HG03342 (cell line): ENCODE data around the gene FCRL2.
"Not testable (repeated sequence)": the region's sequence is repeated elsewhere in the genome, so short reads cannot be mapped to it uniquely, and the experiment has no call there.

Experiments
- ATAC-seq: cut with Tn5 transposase; IDR thresholded peaks from one replicate; pipeline ENCODE4 v1.9.1; 2021; ENCODE audit warnings: mild to moderate bottlenecking, moderate library complexity; ENCODE audit not compliant: unreplicated experiment

Gene FCRL2

DNA sequence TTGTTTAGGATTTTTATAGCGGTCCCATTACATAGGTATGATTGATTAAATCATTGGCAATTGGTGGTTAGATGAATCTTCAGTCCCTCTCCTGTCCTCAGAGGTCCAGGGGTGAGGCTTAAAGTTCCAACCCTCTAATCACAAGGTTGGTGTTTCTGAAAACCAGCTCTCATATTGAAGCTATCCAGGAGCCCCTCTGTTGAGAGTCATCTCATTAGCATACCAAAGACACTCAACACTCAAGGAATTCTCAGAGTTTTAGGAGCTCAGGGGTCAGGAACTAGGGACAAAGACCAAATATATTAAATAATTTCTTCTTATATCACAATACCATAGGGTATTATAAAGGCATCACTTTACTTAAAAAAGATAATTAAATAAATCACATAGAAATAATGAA lies 23.3 kb downstream of the FCRL2 start:
- ATAC-seq = no peak

DNA sequence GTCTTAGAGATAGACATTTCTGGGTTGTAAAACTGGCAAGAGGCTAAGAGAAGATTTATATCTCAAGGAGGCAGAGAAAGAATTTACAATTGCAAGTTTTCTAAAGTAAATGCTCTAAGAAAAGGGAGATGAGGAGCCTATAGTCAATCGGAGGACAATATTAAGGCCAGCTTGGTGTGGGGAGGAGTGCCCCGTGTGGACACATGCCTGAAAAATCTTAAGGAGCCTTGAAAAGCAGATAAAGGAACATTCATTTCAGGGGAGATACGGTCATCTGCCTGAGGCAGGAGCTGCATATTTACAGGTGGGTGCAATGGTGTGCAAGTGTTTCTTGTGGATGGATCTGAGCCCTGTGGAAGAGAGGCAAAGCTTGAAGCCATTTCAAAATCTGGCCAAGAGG lies 25.6 kb downstream of the FCRL2 start:
- ATAC-seq = no peak

DNA sequence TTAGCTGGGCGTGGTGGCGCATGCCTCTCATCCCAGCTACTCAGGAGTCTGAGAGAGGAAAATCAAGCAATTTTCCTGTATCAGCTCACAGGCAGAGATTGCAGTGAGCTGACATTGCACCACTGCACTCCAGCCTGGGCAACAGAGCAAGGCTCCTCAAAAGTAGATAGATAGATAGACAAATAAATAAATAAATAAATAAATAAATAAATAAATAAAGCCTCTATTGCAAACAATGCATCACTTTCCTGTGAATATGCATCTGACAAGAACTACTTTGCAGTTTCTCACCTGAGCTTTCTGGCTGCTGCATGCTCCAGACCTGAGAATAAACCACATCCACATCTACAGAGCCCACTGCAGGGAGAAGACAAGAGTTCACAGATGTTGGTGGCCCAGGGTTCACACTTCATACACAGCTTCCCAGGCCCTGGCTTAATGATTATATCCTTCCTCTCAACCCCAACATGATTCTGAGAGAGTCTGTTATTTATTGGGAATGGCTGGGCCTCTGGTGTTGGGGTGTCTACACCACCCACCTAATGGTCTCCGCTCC lies 28.6 kb downstream of the FCRL2 start:
- no peak for ATAC-seq

DNA sequence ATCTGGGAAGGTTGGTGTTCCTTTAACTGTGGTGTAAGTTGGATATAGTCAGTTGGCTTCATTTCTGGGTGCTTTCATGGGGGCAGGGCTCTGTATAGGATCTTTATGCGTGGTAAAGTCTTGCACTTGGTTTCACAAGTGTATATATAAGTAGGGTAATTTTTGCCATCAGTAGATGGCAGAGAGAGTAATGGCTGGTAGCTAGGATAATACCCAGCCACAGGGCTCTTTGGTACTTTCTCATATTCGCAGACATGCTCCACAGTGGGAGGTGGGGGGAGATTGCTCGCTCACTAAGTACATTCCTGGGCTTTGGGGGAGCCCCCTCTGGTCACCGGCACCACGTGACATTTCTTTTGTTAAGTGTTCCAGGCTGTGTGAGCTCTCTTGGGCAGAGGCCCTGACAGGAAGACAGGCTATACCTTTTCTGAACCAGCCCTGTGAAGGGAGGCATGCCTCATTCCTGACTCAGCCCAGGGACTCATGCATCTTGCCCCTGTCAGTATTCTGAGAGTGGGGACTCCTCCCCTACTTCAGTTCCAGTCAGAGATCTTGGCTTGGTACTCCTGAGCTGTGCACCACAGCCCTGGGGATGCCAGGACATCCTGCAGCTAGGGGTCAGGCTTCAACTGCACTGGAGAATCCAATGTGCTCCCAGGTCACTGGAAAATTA lies 37.6 kb downstream of the FCRL2 start:
- ATAC-seq = no peak

DNA sequence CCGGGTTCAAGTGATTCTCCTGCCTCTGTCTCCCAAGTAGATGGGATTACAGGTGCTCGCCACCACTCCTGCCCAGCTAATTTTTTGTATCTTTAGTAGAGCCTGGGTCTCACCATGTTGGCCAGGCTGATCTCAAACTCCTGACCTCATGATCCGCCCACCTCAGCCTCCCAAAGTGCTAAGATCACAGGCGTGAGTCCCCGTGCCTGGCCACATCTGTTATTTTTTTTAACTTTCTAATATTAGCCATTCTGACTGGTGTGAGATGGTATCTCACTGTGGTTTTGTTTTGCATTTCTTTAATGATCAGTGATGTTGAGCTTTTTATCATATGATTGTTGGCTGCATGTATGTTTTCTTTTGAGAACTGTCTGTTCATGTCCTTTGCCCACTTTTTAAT lies 40.9 kb downstream of the FCRL2 start:
- not testable (repeated sequence) for ATAC-seq

DNA sequence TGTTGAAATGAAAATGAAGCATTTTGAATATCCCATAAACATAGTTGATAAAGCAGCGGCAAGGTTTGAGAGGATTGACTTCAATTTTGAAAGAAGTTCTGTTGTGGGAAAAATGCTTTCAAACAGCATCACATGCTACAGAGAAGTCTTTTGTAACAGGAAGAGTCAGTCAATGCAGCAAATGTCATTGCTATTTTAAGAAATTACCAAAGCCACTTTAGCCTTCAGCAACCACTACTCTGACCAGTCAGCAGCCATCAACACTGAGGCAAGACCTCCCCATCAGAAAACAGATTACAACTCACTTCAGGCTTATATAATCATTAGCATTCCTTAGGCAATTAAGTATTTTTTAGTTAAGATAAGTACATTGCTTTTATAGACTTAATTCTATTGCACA lies 42.6 kb downstream of the FCRL2 start:
- no peak for ATAC-seq

DNA sequence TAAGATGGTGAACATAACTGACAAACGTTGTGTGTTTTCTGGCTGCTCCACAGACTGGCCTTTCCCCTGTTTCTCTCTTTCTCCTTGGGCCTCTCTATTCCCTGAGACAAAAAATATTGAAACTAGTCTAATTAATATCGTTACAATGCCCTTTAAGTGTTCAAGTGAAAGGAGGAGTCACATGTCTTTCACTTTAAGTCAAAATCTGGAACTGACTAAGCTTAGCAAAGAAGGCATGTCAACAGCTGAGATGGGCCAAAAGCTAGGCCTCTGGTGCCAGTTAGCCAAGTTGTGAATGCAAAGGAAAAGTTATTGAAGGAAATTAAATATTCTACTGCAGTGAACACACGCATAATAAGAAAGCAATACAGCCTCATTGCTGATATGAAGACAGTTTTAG lies 44.2 kb downstream of the FCRL2 start:
- no peak for ATAC-seq

DNA sequence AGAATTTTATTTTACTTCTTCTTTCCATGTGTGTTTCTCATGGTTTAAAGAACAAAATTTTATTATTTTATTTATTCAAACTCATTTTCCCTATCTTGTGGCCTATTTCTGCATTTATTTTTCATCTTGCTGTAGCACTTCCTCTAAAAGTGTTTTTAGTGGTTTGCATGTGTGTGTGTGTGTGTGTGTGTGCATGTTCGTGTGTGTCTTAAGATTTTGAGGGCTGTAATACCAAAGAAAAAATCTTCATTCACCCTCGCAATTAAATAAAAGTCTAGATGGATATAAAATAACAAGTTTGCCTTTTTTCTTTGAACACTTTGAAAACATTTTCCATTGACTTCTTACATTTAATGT lies 51.7 kb downstream of the FCRL2 start:
- ATAC-seq = no peak

DNA sequence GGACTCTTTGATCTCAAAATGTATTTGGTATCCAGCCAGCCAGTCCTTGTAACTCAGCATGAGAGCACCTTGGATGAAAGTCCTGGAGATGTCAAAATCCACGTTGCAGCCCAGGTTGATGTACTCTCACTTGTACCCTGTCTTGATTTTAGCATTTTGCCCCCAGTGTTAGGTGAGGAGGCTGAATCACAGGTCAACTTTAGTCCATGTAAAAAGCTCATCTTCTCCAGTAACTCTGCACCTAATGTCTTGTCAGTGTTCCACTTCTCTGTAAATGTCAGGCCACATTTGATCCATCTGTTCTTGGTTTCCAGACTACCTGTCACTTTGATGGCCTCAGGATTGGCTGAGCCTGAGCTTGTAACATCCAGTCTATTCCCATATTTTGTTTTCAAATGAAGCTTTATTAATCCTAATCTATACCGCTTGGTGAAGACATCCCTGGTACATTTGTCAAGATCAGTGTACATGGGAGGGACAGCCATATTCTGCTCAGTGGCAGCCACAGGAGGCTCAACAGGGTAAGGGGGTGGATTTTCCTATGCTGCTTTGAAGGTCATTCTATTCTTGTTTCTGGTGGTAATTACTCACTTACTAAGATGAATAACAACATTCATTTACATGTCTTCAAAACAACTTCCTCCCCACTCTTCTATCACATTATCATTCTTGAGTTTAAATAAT lies 52.3 kb downstream of the FCRL2 start:
- no peak for ATAC-seq

DNA sequence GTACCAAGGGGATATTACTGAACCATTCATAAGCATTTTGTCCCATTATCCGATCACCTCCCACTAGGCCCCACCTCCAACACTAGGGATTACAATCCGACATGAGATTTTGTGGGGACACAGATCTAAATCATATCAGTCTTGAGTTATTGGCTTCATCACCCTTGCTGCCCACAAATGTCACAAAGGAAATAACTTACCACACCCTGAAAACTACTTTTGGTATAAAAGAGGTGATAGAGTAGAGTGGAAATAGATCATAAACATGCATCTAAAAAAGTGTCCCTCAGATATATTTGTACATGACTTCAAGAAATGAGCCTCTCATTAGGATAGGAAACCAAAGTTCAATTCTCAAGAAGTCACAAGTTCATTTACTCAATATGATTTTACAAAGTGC lies 53.8 kb downstream of the FCRL2 start:
- ATAC-seq = no peak

DNA sequence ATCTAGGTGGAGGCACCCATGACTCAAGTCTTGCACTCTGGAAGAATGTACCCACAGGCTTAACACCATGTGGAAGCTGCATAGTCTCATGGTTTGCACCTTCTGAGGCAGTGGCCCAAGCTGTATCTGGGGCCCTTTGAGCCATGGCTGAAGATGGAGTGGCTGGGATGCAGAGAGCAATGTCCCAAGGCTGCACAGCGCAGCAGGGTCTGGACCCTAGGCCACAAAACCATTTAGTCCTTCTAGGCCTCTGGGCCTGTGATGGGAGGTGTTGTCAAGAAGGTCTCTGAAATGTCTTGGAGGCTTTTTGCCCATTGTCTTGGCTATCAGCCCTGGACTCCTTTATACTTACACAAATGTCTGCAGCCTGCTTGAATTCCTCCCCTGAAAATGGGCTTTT lies 54.9 kb downstream of the FCRL2 start:
- no peak for ATAC-seq

DNA sequence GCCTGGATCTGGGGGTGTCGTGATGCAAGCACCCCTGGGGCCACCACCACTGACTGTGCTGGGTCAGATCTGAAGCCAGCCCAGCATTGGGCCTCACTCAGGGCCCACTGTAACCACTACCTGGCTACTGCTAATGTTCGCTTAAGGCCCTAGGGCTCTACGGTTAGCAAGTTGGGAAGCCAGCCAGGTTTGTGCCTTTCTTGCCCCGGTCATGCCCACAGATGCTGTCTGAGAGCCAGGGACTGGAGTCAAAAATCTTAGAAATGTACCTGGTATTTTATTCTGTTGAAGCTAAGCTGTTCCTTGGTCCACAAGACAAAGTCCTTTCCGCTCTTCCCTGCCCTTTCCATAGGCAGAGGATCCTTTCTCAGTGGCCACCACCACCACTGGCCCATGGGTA lies 61.2 kb downstream of the FCRL2 start:
- no peak for ATAC-seq

DNA sequence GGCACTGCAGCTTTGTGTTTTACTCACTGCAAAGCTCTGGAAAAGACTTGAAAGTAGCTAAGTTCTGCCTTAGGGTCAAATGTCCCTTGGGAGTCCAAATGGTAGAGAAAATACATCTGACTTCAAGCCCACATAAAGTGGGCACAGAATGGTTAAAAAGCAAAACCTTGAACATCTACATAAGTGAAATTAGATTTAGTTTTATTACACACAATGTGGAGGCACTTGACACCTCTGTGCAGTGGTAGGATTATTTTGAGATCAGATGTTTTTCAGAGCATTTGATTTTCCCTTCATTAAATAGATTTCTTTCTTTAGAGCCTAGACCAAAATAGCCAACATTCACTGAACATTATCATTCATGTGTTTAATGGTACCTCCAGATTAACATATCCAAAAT lies 65.1 kb downstream of the FCRL2 start:
- no peak for ATAC-seq

DNA sequence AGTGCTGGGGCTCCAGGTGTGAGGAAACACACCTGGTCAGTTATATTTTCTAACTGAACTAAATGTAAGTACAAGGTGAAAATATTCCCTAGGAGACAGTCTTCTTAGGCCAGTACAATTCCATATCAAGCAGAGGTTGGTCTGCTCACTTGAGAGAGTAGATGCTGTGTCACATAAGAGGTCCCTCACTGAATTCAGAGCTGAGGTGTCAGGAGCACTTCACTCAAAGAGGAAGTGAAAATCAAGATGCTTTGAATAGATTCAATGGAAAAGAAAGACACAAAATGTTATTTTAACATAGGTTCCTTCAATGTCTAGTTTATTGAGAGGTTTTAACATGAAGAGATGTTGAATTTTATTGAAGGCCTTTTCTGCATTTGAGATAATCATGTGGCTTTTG lies 72.1 kb downstream of the FCRL2 start:
- ATAC-seq = no peak

DNA sequence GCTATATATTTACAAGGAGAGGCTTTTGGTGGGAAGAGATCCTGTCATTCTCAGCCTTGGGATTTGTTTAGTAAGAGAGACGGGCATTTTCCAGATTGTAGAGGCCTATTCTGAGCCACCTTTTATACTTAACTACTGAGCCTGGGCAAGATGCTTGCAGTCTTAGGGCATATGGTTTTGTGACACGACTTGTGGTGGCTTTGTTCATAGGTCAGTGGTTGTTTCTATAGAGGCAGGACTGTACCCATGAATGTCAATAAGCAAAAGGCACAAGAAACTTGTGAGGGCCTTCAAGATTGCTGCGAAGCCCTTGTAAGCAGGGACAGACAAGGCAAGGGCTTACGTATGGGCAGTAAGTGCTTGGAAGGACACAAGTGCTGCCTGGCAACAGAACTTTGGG lies 73.0 kb downstream of the FCRL2 start:
- no peak for ATAC-seq

DNA sequence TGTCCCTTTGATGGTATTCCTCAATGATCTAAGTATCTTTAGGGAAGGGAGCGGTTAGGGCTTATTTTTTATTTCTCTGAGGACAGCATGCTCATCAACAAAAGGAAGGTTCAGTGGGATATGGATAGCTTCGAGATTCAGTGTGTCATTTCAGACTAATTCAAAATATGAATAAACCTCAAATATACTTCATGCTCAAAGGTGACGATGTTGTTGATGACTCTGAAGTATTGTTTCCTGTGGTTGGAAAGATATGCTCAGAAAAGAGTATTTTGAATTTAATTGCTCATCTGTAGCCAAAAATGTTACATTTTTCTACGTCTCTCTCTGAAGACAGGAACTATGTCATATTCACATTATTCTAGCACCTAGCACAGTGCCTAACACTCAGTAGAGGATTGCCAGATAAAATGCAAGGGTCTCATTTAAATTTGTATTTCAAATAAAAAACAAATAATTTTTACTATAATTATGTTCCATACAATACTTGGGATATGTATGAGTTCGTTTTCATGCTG lies 74.6 kb downstream of the FCRL2 start:
- ATAC-seq = no peak

DNA sequence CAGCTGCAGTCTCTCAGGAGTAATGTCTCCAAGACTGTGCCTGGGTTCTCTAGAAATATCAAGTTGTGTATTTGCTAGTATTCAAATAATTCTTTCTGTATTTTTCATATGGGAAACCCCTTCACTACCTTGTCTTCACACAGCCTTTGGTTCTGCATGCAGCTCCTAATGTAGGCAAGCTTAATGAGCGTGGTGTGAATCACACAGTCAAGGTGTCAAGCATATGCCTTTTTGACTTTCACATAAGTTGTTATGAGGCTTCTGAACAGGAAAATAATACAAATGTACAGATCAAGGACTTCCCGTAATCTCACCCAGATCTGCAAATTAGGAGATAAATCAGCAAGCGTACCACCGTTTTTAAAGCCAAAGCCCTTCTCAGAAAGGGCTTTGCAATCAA lies 76.2 kb downstream of the FCRL2 start, which contains the start of gene FCRL3:
TSS of gene FCRL3 (minus strand) at position 38 of the 400 bp plus-strand sequence. CDS start 280 bp downstream, outside the sequence.
- ATAC-seq = no peak

DNA sequence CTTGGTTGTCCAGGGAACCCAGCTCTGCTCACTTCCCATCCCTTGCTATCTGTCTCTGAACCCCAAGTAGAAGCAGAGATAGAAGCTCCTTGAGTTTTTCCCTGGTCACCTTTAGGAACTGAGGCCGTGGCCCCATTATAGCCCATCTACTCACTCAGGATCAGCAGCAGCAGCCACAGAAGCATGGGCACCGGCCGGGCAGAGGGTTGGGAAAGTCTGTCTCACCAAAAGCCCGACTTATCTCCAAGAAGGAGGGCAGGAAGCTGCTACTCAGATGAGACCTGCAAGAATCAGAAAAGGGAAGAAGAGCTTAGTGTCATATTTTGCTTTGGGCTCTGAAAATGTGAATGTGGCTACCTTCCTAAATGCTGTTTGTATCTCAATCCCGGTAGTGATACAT lies 76.6 kb downstream of the FCRL2 start:
- ATAC-seq = no peak

DNA sequence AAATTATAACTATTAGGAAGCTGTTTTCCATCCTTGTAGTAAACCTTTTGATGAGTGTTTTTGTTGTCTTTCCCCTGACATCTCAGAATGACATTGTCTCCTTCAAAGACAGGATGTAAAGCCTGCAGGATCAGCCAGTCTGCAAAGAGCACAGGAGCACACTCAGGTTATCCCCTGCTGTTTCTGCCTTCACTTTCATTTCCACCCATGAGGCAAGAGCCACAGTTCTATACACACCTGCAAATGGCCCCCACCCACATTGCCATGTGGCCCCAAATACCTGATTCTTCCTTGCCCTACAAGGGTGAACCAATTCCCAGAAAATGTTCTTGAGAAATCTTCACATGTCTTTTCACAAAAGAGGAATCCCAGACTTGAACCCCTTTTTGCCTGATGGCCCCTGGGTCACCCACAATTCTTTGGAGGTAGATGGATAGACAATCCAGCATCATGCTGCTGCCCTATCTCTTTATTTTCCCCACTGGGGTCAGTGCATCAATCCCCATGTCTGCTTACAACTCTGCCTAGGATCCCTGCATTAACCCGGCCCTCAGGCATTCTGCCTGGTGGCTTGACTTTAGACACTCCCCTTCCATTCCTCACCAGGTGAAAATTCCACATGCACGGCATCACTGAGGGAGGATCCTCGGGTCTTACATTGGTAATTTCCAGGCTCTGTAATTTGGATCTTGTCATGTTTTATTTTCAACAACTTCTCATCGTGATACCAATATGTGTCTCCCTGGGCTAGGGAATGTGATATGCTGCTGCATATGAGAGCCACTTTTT lies 79.0 kb downstream of the FCRL2 start:
- ATAC-seq = no peak

DNA sequence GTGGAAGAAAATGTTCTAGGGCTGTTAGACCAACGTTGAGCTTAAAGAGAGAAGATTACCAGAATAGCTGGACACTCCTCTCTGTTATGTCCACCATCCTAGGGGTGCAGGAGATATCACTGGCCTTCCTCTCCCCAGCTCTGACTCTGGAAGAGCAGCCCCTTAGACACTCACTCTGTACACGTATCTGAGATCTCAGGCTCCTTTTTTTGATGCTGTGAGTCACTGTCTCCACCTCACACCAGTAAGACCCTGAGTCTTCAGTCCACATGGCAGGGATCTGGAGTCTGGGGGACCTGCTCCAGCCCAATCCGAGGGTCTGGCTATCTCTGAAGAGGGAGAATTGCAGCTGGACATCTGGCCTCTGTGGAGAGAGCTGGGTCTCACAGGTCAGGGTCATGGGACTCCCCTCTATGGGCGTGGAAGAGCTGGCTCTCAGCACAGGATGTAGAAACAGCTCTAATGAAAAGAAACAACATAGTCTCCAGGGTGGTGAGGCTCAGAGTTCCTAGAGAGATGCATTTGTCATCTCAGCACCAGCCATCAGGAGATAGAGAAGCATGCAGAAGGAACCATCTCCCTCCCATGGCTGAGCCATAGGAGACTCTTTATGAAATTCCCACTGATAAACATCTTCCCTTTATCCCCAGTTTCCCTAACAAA lies 79.8 kb downstream of the FCRL2 start:
- ATAC-seq = no peak
